HepG2 (cell line): ENCODE data around the gene FIZ1. TPM values are rescaled to one million over a fixed set of nuclear protein-coding genes. Genes with fewer than 3 reads are reported as not detected.

Source experiments
- ELF3 ChIP-seq: IDR thresholded peaks from 2 replicates; pipeline ENCODE4 v1.6.1; 2016; ENCODE audit warnings: missing genetic modification reagents, missing compliant biosample characterization
- GATAD2A ChIP-seq: IDR thresholded peaks from 2 replicates; pipeline ENCODE4 v1.6.1; 2016
- MEIS2 ChIP-seq: sonication (generic); formaldehyde crosslinking; IDR thresholded peaks from 2 replicates; pipeline ENCODE4 v1.9.0; 2021; ENCODE audit warnings: mild to moderate bottlenecking, missing genetic modification reagents
- MYPOP ChIP-seq: sonication (generic); formaldehyde crosslinking; IDR thresholded peaks from 2 replicates; pipeline ENCODE4 v1.8.1; 2023; ENCODE audit warnings: mild to moderate bottlenecking, moderate library complexity, missing genetic modification reagents
- PLRG1 ChIP-seq: fragments of 450-650 bp; conservative IDR thresholded peaks from 2 replicates; pipeline ENCODE4 v1.6.1; 2016
- POLR2AphosphoS2 ChIP-seq: IDR thresholded peaks from 2 replicates; pipeline ENCODE4 v1.6.1; 2011; ENCODE audit warnings: low read depth, low read length, improper control_type of control experiment
- PREB ChIP-seq: sonication (generic); formaldehyde crosslinking; IDR thresholded peaks from 2 replicates; pipeline ENCODE4 v1.4.0; 2020; ENCODE audit warnings: missing genetic modification reagents
- SMAD9 ChIP-seq: sonication (generic); formaldehyde crosslinking; IDR thresholded peaks from 2 replicates; pipeline ENCODE4 v1.5.1; 2020; ENCODE audit warnings: mild to moderate bottlenecking, missing genetic modification reagents
- STAT5B ChIP-seq: sonication (generic); formaldehyde crosslinking; IDR thresholded peaks from 2 replicates; pipeline ENCODE4 v1.4.0; 2020; ENCODE audit warnings: missing genetic modification reagents
- TCF7L2 ChIP-seq: IDR thresholded peaks from 2 replicates; pipeline ENCODE4 v1.6.1; 2011; ENCODE audit warnings: mild to moderate bottlenecking, low read depth, low read length, moderate library complexity
- THYN1 ChIP-seq: sonication (generic); formaldehyde crosslinking; IDR thresholded peaks from 2 replicates; pipeline ENCODE4 v1.8.1; 2023; ENCODE audit warnings: low read depth, mild to moderate bottlenecking, moderate library complexity, missing genetic modification reagents, borderline replicate concordance
- ZNF33A ChIP-seq: sonication (generic); formaldehyde crosslinking; IDR thresholded peaks from 2 replicates; pipeline ENCODE4 v1.5.1; 2020; ENCODE audit warnings: missing genetic modification reagents, mild to moderate bottlenecking, moderate library complexity, borderline replicate concordance
- ZNF570 ChIP-seq: sonication (generic); formaldehyde crosslinking; IDR thresholded peaks from 2 replicates; pipeline ENCODE4 v1.4.0; 2020; ENCODE audit warnings: mild to moderate bottlenecking, missing genetic modification reagents, borderline replicate concordance
- ZNF792 ChIP-seq: IDR thresholded peaks from 2 replicates; pipeline ENCODE4 v1.6.1; 2016
- ZSCAN22 ChIP-seq: sonication (generic); formaldehyde crosslinking; IDR thresholded peaks from 2 replicates; pipeline ENCODE4 v1.4.0; 2020; ENCODE audit warnings: mild to moderate bottlenecking, missing genetic modification reagents
- polyA plus RNA-seq, 8 experiments: library from polyadenylated mRNA; depleted of rRNA in 3 of 8; stranded (reverse) in 7 of 8; unstranded in 1 of 8; fragments of >200 nt; fragmentation: Illumina TruSeq in 4 of 8; extraction: Trizol in 4 of 8; gene quantifications; 2 replicates each; pipeline versions ENCODE4 v1.2.1 to v1.2.3, GENCODE V29; 2011 to 2016; ENCODE audit warnings: low read depth in 4 of 8, missing spikeins in 1 of 8, mixed read lengths in 1 of 8; ENCODE audit not compliant: insufficient read depth in 1 of 8
- total RNA-seq, 5 experiments: library from RNA; depleted of rRNA; stranded (reverse); fragments of >200 nt; fragmentation: Illumina TruSeq; extraction: Trizol; gene quantifications; 2 replicates each; pipeline ENCODE4 v1.2.3, GENCODE V29; 2016; ENCODE audit warnings: low read depth in 1 of 5
- TF ChIP-seq, protein P1 (sequence below): sonication (generic); formaldehyde crosslinking; IDR thresholded peaks from 2 replicates; pipeline ENCODE4 v1.4.0; 2020; ENCODE audit warnings: missing genetic modification reagents
- TF ChIP-seq, protein P2 (sequence below): sonication (generic); formaldehyde crosslinking; IDR thresholded peaks from 2 replicates; pipeline ENCODE4 v1.4.0; 2020; ENCODE audit warnings: low read depth, missing genetic modification reagents

The FIZ1 gene
- total and polyA plus RNA-seq, 2 of the 13 experiments (the other 11 are each of a cell fraction or from before 2014, with no cell fraction given): 3.6 to 5.9 TPM

- TF ChIP-seq ZNF33A (CRISPR knock-in tag) (no peak), POLR2AphosphoS2 (no peak), ELF3 (CRISPR knock-in tag) (peak; percentile 21; the same call in 1 of the 2 replicates), PLRG1 (no peak), ZSCAN22 (CRISPR knock-in tag) (0 out of 2 replicates have a peak, but pooled peaks have one; percentile 30), ZNF792 (CRISPR knock-in tag) (no peak; the same call in none of the 2 replicates), ZNF570 (CRISPR knock-in tag) (0 out of 2 replicates have a peak, but pooled peaks have one; percentile 52), THYN1 (no peak), STAT5B (CRISPR knock-in tag) (0 out of 2 replicates have a peak, but pooled peaks have one; percentile 63), TCF7L2 (no peak), MYPOP (CRISPR knock-in tag) (no peak), PREB (CRISPR knock-in tag) (no peak), GATAD2A (CRISPR knock-in tag) (no peak), MEIS2 (CRISPR knock-in tag) (no peak), SMAD9 (CRISPR knock-in tag) (no peak)
- TF ChIP-seq, protein P1, sequence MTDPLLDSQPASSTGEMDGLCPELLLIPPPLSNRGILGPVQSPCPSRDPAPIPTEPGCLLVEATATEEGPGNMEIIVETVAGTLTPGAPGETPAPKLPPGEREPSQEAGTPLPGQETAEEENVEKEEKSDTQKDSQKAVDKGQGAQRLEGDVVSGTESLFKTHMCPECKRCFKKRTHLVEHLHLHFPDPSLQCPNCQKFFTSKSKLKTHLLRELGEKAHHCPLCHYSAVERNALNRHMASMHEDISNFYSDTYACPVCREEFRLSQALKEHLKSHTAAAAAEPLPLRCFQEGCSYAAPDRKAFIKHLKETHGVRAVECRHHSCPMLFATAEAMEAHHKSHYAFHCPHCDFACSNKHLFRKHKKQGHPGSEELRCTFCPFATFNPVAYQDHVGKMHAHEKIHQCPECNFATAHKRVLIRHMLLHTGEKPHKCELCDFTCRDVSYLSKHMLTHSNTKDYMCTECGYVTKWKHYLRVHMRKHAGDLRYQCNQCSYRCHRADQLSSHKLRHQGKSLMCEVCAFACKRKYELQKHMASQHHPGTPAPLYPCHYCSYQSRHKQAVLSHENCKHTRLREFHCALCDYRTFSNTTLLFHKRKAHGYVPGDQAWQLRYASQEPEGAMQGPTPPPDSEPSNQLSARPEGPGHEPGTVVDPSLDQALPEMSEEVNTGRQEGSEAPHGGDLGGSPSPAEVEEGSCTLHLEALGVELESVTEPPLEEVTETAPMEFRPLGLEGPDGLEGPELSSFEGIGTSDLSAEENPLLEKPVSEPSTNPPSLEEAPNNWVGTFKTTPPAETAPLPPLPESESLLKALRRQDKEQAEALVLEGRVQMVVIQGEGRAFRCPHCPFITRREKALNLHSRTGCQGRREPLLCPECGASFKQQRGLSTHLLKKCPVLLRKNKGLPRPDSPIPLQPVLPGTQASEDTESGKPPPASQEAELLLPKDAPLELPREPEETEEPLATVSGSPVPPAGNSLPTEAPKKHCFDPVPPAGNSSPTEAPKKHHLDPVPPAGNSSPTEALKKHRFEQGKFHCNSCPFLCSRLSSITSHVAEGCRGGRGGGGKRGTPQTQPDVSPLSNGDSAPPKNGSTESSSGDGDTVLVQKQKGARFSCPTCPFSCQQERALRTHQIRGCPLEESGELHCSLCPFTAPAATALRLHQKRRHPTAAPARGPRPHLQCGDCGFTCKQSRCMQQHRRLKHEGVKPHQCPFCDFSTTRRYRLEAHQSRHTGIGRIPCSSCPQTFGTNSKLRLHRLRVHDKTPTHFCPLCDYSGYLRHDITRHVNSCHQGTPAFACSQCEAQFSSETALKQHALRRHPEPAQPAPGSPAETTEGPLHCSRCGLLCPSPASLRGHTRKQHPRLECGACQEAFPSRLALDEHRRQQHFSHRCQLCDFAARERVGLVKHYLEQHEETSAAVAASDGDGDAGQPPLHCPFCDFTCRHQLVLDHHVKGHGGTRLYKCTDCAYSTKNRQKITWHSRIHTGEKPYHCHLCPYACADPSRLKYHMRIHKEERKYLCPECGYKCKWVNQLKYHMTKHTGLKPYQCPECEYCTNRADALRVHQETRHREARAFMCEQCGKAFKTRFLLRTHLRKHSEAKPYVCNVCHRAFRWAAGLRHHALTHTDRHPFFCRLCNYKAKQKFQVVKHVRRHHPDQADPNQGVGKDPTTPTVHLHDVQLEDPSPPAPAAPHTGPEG (CRISPR knock-in tag): no peak
- TF ChIP-seq, protein P2, sequence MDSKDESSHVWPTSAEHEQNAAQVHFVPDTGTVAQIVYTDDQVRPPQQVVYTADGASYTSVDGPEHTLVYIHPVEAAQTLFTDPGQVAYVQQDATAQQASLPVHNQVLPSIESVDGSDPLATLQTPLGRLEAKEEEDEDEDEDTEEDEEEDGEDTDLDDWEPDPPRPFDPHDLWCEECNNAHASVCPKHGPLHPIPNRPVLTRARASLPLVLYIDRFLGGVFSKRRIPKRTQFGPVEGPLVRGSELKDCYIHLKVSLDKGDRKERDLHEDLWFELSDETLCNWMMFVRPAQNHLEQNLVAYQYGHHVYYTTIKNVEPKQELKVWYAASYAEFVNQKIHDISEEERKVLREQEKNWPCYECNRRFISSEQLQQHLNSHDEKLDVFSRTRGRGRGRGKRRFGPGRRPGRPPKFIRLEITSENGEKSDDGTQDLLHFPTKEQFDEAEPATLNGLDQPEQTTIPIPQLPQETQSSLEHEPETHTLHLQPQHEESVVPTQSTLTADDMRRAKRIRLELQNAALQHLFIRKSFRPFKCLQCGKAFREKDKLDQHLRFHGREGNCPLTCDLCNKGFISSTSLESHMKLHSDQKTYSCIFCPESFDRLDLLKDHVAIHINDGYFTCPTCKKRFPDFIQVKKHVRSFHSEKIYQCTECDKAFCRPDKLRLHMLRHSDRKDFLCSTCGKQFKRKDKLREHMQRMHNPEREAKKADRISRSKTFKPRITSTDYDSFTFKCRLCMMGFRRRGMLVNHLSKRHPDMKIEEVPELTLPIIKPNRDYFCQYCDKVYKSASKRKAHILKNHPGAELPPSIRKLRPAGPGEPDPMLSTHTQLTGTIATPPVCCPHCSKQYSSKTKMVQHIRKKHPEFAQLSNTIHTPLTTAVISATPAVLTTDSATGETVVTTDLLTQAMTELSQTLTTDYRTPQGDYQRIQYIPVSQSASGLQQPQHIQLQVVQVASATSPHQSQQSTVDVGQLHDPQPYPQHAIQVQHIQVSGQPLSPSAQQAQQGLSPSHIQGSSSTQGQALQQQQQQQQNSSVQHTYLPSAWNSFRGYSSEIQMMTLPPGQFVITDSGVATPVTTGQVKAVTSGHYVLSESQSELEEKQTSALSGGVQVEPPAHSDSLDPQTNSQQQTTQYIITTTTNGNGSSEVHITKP (CRISPR knock-in tag): no peak; the same call in 1 of the 2 replicates
Observed at GRCh38 chr19:55581145-55581822, 18.0 kb downstream of the FIZ1 start (continued).
